T-helper 1 cell treated with Interleukin-12 subunit alpha and Interleukin-12 subunit beta and Interleukin-4 antibody, amounts not matched to agents 30 ng/mL and 1 ng/mL, for 36 hours (primary cell): Measurements from ENCODE around the gene TKTL1. TPM values are rescaled to one million over a fixed set of nuclear protein-coding genes. Genes with fewer than 3 reads are reported as not detected.

Experiments
- intact Hi-C: fragments of 100-400 bp; cut with micrococcal nuclease; formaldehyde crosslinking; loops from one replicate; pipeline ENCODE4 v1.15.1; 2024
- total RNA-seq: library from RNA; stranded (reverse); gene quantifications from 2 replicates; pipeline ENCODE4 v1.2.3, GENCODE V29; 2022

TKTL1 gene
- total RNA-seq, 1 donor from 2014 or later, result 1.1 TPM

- intact Hi-C loops, result no loop called here
Measured at GRCh38 chrX:154359362-154360154, 64.0 kb downstream of the TKTL1 start.

- intact Hi-C loops, result no loop called here
Measured at GRCh38 chrX:154360155-154360713, 64.6 kb downstream of the TKTL1 start.

DNA sequence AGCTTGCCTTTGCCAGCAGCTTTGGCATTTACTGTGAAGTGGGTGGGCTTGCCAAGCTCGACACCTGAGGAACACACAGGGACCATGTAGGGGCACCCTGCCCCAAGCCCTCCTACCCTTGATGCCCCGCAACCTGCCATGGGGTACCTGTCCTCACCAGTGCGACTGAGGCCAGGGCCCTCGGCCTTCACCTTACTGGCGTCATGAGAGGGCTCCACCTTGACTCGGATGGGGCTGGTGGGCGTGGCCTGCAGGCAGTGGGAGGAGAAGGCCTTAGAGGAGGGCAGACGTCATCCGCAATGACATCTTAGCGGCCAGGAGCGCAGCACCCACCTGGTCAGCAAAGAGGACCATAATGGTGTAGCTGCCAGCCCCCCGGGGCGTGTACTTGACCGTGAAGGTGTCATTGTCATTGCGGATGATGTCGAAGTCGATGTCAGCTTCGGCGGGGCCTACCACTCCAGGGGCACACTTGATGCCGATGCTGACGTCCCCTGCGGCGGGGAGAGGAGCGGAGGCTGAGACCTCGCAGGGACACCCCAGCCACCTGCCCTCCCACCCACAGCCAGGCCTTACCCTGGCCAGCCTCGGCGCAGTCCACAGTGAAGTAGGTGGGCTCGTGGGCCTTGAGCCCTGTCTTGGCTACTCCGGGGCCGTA is 66.6 kb downstream of the TKTL1 start:
- intact Hi-C loops, result no loop called here

DNA sequence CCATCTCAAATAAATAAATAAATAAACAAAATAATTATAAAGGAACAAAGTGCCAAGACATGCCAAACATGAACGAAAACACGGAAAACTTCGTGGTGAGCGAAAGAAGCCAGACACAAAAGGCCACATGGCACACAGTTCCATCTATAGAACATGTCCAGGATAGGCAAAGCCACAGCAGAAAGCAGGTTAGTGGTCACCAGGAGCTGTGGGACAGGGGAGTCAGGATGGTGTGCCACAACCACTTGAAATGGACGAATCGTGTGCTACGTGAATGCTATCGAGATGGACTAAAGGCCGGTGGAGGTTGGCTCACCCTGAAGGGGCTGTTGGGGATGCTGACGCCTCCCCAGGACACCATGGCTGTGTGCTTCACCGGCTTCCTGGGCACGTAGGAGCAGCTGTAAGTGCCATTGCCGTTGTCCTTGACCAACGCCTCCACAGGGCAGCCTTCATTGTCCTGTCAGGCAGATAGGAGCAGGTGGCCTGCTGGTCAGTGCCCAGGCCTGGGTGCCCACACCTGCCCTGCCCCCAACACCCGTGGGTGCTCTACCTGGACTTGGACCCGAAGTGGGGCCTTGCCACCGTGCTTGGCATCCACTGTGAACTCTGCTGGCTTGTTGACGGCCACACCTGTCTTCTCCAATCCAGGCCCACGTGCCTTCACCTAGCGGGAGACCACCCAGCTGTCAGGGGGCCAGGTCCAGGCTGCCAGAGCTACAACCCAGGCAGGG is 68.3 kb downstream of the TKTL1 start:
- intact Hi-C loops, result no loop called here

DNA sequence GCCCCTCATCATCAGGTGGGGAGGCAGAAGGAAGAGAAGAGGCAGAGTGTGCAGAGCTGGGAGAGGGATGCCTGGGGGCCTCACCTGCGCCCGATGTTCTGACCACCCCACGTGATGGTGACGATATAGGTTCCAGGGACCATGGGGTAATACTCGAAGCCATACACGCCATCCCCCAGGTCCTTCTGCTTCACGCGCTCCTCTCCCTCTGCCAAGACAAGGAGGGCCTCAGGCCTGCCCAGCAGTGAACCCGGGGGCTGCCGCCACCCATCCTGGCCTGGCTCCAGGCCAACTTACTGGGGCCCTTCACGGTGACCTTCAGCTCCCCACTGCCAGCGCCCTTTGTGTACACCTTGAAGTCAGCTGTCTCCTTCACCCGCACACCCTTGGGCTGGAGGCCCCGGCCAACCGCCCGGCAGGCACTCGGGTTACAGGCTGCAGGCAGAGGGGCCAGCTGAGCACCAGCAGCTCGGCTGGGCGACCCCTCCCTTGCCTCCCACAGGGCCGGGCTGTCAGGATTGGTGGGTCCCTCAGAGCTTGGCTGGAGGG is 69.5 kb downstream of the TKTL1 start:
- intact Hi-C loops, result no loop called here

DNA sequence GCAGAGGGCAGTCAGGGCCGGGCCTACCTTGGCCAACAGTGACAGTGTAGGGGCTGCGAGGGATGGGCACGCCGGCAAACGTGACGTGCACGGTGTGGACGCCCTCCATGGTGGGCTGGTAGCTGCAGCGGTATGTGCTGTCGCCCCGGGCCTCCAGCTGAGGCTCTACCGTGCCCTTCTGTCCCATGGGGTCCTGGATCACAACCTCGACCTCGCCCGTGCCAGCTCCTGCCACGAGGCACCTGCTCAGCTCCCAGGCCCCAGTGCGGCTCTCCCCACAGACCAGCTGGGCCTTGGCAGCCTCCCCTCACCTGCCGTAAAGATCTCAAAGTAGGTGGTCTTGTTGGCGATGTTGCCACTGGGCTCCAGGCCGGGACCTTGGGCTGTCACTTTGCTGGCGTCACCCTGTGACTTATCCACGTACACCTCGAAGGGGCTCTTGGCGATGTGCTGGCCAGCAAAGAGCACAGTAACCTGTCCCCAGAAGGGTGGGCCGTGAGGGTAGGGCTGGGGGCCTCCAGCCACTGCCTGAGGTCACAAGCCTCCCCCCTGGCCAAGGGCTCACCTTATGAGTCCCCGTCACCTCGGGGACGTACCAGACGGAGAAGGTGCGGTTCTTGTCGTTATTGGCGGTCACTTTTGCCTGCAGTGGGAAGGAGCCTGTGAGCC is 70.5 kb downstream of the TKTL1 start:
- intact Hi-C loops, result no loop called here

DNA sequence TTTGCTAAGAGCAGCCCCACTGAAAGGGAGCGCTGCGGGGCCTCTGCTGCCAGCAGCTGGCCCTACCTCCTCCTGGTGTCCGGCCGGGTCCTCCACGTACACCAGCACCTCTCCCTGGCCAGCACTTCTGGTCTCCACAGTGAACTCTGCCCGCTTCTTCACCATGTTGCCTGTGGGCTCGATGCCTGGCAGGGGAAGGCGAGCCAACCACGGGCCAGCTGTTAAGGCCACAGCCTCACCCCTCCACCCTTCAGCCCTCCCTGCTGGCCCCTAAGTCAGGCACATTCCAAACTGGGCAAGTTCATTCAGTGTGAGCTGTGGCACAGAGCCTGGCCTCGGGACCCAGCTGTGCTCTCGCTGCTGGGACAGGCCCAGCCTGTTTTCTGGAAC is 71.1 kb downstream of the TKTL1 start:
- intact Hi-C loops, result no loop called here

DNA sequence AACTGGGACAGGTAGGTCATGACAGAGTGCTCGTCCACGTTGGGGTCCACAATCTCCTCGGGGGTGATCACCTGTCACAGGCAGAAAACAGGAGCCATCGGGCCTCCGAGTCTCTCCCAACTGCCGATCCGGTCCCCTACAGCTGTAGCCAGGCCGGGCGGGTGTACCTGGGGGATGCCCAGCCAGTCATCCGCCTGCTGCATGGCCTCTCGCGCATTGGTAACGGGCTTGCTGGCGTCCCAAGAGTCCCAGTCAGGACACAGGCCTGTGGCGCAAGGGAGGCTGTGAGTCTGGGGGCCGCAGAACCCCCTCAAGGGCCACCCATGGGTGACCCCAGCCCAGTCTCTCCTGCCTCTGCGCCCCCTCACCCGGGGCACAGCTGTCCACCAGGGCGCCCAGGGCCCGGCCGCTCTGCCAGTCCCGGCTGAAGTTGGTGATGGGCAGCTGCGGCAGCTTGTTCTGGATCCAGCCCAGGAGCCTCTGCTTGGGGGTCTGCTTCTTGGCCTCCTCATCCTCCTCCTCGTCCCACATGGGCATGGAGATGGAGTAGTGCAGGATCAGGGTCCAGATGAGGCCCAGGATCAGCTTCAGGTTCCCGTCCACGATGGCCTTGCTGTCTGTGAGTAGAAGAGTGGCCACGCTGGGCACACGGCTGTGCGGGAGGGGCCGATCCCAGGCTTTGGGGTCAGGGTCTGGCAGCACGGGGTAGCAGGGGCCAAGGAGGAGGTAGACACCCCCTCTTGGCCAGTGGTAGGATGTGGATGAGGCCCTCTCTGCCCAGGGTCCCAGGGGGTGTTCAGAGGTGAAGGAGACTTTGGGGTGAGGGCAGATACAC is 72.1 kb downstream of the TKTL1 start:
- intact Hi-C loops, result loop anchor here (2.0 kb wide), 2 partner anchors 59 to 69 kb away; partner anchors contain the start of gene GDI1

- intact Hi-C loops, result loop anchor here (1.0 to 2.0 kb wide), 4 partner anchors 60 to 273 kb away; partner anchors contain the start of genes FAM3A and GDI1
Measured at GRCh38 chrX:154368630-154369448, 73.2 kb downstream of the TKTL1 start.

DNA sequence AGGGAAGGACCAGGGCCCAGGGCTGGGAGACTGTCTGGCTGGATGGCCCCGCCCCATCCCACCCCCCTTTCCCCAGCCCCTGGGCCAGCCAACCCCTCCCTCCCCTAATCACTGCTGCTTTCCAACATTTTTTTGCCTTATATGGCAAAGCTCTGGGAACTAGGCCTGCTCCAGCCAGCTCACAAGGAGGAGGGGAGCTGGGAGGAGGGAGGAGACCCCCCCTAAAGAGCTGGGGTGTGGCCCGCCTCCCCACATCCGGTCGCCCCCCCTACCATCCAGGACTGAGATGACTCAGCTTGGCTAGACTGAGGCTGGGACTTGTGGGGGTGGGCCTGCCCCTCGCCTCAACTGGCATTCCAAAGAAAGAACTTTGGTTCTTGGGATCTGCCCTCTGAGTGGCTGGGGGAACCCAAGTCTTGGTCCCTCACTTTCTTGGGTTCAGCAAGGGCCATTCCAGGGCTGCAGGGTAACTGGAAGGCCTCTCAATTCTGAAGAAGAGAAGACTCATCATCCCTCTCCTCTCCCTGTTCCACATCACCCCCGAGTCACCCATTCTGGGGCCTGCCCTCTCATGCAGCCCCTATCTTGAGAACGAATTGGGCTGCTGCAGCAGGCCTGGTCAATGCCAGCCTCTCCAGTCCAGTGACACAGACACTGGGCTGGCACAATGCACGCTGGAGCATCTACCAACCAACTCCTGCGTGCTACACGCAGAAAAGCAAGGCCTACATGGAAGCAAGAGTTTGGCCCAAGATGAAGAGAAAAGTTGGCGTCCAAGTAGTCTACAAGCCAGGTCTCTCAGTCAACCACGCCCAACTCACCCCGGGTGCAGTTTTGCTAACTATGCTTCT is 74.1 kb downstream of the TKTL1 start:
- intact Hi-C loops, result loop anchor here (1.0 to 10.0 kb wide), 7 partner anchors 61 to 645 kb away; partner anchors contain the start of genes ABCD1, ARHGAP4, BCAP31 and FAM3A

DNA sequence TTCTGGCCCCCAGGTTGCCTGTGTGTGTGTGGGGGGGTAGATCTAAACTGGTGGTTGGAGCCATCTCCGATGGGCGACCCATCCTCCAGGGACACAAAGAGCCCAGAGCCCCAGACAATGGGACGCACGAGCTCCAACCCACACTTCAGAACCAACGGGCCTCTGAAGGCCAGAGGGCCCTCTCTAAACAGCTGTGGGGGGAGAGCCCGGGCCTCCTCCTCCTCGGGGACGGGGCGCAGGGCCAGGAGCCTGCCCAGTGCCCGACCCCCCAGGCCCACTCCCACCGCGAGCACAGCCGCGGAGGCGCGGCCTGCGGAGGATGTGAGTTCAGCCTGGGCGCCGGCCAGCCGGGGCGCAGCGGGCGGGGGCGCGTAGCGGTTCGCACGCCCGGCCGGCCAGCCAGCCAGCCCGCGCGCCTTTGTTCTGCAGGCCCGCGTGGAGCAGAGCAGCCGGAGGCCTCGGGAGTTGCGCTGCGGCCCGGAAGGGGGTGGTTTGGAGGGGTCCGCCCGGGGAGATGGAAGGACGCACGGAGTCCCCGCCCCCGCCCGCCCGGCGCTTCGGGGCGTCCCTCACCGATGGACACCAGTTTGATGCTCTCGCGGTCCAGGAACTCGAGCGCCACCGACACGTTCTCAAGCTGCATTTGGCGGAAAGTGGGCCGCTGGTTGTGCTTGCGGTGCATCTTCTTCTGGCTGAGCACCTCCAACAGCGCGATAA is 74.9 kb downstream of the TKTL1 start:
- intact Hi-C loops, result loop anchor here (1.0 to 10.0 kb wide), 6 partner anchors 9 to 646 kb away; partner anchors contain the start of genes ABCD1, ARHGAP4, BCAP31 and EMD

GRCh38 chrX:154371017-154371788 is 75.6 kb downstream of the TKTL1 start:
- intact Hi-C loops, result loop anchor here (1.0 to 10.0 kb wide), 6 partner anchors 8 to 646 kb away; partner anchors contain the start of genes ABCD1, ARHGAP4, BCAP31 and EMD

- intact Hi-C loops, result loop anchor here (1.0 to 10.0 kb wide), 6 partner anchors 7 to 647 kb away; partner anchors contain the start of genes ABCD1, ARHGAP4, BCAP31 and EMD
Measured at GRCh38 chrX:154371789-154372300, 76.2 kb downstream of the TKTL1 start.

GRCh38 chrX:154372612-154373022 is 77.0 kb downstream of the TKTL1 start:
- intact Hi-C loops, result loop anchor here (1.0 to 10.0 kb wide), 4 partner anchors 162 to 648 kb away; partner anchors contain the start of genes ABCD1, ARHGAP4, BCAP31 and HCFC1
